ENCODE data around the gene CD247. TPM values are rescaled to one million over a fixed set of nuclear protein-coding genes. Genes with fewer than 3 reads are reported as not detected.

The CD247 gene
- total RNA-seq, 1 donor from 2014 or later: not detected

DNA sequence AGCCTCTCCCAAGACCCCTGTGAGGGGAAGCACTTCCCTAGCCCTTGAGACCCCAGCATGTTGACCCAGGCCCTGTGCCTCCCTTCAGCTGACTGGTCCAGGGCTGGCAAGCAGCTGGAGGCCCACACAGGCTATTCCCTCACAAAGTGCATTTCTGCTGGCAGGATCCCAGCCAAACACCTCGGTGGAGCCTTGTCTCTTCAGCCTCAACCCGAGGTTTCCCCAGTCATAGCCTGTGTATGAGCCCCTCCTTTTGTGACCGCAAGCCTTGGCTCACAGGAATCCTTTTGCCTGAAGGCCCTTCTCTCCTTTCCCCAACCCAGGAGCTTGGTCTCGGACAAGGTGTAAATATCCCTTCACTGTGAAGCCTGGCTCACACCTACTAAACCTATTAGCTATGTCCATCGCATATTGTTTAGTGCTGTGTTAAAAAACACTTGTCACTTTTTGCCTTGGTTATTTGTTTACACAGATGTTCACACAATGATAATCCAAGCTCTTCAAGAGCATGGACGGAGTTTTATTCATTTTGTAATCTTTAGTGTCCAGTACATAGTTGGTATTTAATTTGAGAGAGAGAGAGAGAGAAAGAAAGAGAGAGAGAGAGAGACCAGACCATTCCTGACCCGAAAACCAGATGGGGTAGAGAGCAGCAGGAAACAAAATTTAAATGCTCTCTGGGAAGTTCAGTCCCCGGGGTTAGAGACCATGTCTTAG, 8.5 kb upstream of the CD247 start:
- no peak overlapping the region for H3K4me3 Mint-ChIP-seq (ENCODE audit: unreplicated experiment)
- peaks cover 6% of the 10 kb centered on the region for H3K9me3 Mint-ChIP-seq (ENCODE audit: unreplicated experiment)
- H3K4me1 Mint-ChIP-seq (ENCODE audit: unreplicated experiment): no peaks in the 10 kb centered on the region
- peaks cover 66% of the 10 kb centered on the region for H3K27me3 Mint-ChIP-seq (ENCODE audit: unreplicated experiment)
- H3K27ac Mint-ChIP-seq (ENCODE audit: unreplicated experiment): no peak overlapping the region
- no peaks in the 10 kb centered on the region for H3K36me3 Mint-ChIP-seq (ENCODE audit: unreplicated experiment)
- no peak for DNase-seq (ENCODE audit: extremely low spot score, unreplicated experiment)
- TF ChIP-seq, protein P1, sequence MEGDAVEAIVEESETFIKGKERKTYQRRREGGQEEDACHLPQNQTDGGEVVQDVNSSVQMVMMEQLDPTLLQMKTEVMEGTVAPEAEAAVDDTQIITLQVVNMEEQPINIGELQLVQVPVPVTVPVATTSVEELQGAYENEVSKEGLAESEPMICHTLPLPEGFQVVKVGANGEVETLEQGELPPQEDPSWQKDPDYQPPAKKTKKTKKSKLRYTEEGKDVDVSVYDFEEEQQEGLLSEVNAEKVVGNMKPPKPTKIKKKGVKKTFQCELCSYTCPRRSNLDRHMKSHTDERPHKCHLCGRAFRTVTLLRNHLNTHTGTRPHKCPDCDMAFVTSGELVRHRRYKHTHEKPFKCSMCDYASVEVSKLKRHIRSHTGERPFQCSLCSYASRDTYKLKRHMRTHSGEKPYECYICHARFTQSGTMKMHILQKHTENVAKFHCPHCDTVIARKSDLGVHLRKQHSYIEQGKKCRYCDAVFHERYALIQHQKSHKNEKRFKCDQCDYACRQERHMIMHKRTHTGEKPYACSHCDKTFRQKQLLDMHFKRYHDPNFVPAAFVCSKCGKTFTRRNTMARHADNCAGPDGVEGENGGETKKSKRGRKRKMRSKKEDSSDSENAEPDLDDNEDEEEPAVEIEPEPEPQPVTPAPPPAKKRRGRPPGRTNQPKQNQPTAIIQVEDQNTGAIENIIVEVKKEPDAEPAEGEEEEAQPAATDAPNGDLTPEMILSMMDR (IDR thresholded peaks at IDR 0.05): no peak

DNA sequence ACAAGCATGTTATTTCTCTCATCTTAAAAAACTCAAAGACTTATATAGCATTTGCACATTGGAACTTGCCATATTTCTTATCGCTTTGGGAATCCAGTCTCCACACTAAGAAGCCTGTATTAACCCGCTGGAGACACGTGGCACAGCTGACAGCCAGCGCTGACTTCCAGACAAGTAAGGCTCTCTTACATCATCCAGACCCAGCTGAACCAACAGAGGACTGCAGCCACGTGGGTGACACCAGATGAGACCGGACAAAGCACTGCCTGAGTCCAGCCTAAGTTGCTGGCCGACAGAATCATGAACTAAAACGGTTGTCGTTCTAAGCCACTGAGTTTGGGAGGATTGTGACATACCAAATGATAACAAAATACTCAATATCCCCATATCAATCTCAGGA, 6.3 kb upstream of the CD247 start:
- TF ChIP-seq, protein P1 (IDR thresholded peaks at IDR 0.05): no peak
- peak; percentile 25 for DNase-seq (ENCODE audit: extremely low spot score, unreplicated experiment)
- Mint-ChIP-seq H3K9me3 (ENCODE audit: unreplicated experiment) (peaks cover 6% of the 10 kb centered on the region), H3K27me3 (ENCODE audit: unreplicated experiment) (peaks cover 67% of the 10 kb centered on the region), H3K36me3 (ENCODE audit: unreplicated experiment) (no peaks in the 10 kb centered on the region), H3K4me3 (ENCODE audit: unreplicated experiment) (no peak overlapping the region), H3K4me1 (ENCODE audit: unreplicated experiment) (no peaks in the 10 kb centered on the region), H3K27ac (ENCODE audit: unreplicated experiment) (no peak overlapping the region)

DNA sequence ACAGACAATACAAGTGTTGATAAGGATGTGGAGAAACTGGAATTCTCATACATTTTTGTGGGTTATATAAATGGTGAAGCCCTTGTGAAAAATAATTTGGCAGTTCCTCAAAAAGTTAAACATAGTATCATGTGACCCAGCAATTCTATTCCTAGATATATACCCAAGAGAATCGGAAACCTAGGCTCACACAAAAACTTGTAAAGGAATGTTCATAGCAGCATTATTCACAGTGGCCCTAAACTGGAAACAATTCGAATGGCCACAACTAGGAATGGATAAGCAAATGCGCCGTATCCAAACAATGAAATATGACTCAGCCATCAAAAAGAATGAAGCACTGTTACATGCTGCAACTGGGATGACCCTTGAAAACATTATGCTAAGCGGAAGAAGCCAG, 3.9 kb upstream of the CD247 start:
- no peak overlapping the region for H3K27ac Mint-ChIP-seq (ENCODE audit: unreplicated experiment)
- no peak for DNase-seq (ENCODE audit: extremely low spot score, unreplicated experiment)
- TF ChIP-seq, protein P1 (IDR thresholded peaks at IDR 0.05): no peak
- peaks cover 55% of the 10 kb centered on the region for H3K27me3 Mint-ChIP-seq (ENCODE audit: unreplicated experiment)
- H3K9me3 Mint-ChIP-seq (ENCODE audit: unreplicated experiment): peaks cover 6% of the 10 kb centered on the region
- H3K4me3 Mint-ChIP-seq (ENCODE audit: unreplicated experiment): no peak overlapping the region
- no peaks in the 10 kb centered on the region for H3K36me3 Mint-ChIP-seq (ENCODE audit: unreplicated experiment)
- no peaks in the 10 kb centered on the region for H3K4me1 Mint-ChIP-seq (ENCODE audit: unreplicated experiment)

DNA sequence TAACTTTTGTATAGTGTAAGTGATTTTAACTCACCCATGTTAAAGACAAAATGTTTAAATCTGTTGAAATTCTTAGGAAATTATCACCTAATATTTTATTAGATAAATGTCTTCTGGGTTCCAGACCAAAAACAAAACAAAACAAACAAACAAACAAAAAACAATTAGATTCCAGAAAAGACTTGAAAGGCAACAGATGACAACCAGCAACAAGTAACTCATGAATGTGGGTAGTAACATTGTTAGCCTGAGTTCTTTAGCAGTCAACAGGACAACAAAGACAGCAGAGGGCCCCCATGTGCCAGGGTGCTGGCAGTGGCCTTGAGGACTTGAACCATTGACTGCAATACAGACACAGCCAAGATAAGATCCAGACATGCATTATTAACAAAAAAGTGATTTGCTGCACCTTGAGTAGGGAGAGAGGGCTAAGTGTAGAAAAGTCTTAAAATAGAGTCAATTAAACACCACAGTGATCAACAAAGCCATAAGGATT, 2.4 kb upstream of the CD247 start:
- TF ChIP-seq, protein P1 (IDR thresholded peaks at IDR 0.05): no peak
- Mint-ChIP-seq H3K36me3 (ENCODE audit: unreplicated experiment) (no peaks in the 10 kb centered on the region), H3K27me3 (ENCODE audit: unreplicated experiment) (peaks cover 49% of the 10 kb centered on the region), H3K4me3 (ENCODE audit: unreplicated experiment) (no peak overlapping the region), H3K4me1 (ENCODE audit: unreplicated experiment) (no peaks in the 10 kb centered on the region), H3K9me3 (ENCODE audit: unreplicated experiment) (peaks cover 6% of the 10 kb centered on the region), H3K27ac (ENCODE audit: unreplicated experiment) (no peak overlapping the region)
- no peak for DNase-seq (ENCODE audit: extremely low spot score, unreplicated experiment)

DNA sequence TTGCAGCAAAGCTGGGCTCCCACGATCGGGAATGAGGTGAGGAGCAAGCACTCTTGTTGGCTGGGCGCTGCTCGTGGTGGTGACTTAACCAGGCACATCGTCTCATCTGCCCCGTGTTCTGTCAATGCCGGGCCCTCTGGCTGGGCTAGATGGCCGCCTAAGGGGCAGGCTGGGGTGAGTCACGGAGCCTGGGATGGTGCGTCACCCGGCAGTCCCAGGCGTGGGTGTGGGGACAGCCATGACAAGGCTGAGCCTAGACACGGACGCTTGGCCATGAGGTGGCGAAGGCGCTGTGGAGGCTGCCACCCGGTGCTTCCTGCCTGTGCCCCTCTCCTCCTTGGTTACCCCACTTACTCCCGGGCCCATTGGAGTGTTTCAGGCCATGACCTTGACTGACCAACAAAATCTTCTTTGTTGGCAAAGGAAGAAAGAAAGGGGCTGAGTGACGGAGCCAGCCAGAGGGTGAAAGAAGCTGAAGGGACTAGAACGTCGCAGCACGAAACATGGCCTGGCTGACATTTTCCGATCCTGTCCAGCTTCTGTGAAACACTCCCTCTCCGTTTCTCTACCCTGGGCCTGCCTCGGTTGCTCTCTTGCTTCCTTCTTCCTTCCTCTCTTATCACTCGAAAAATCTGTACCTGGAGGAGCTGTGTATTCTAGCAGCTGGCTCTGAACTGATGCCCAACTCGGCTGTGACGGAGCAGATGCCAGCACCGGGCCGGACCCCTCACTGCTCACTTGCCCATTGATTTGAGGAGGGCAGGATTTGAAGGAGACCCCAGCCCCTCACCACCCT, 596 bp downstream of the CD247 start:
- Mint-ChIP-seq H3K4me1 (ENCODE audit: unreplicated experiment) (no peaks in the 10 kb centered on the region), H3K27me3 (ENCODE audit: unreplicated experiment) (peaks cover 48% of the 10 kb centered on the region), H3K9me3 (ENCODE audit: unreplicated experiment) (no peaks in the 10 kb centered on the region), H3K27ac (ENCODE audit: unreplicated experiment) (no peak overlapping the region), H3K36me3 (ENCODE audit: unreplicated experiment) (no peaks in the 10 kb centered on the region), H3K4me3 (ENCODE audit: unreplicated experiment) (no peak overlapping the region)
- DNase-seq (ENCODE audit: extremely low spot score, unreplicated experiment): peak; percentile 83
- TF ChIP-seq, protein P1 (IDR thresholded peaks at IDR 0.05): no peak

All from osteocyte (in vitro differentiated cells).